PFSK-1 (cell line): ENCODE results near the gene RAB30.

ENCODE experiments used
- POLR2AphosphoS5 ChIP-seq: IDR thresholded peaks from 2 replicates; pipeline ENCODE4 v1.6.1; 2012; ENCODE audit warnings: low read depth, mild to moderate bottlenecking, control low read depth, low read length, moderate library complexity
- SIN3A ChIP-seq: IDR thresholded peaks from 2 replicates; pipeline ENCODE4 v1.6.1; 2012; ENCODE audit warnings: mild to moderate bottlenecking, low read length, moderate library complexity, borderline replicate concordance; ENCODE audit not compliant: insufficient read depth
- TAF1 ChIP-seq: IDR thresholded peaks from 2 replicates; pipeline ENCODE4 v1.6.1; 2012; ENCODE audit warnings: low read length, control low read depth, borderline replicate concordance; ENCODE audit not compliant: insufficient read depth
- TF ChIP-seq, protein P1 (sequence below), 2 experiments: IDR thresholded peaks; 2 replicates each; pipeline versions ENCODE4 v1.6.1 to v1.8.0; 2011 to 2012; ENCODE audit warnings: low read depth in 2 of 2, low read length in 2 of 2, control low read depth in 1 of 2, inconsistent platforms in 1 of 2, mild to moderate bottlenecking in 1 of 2, moderate library complexity in 1 of 2; ENCODE audit not compliant: insufficient read depth in 1 of 2

DNA sequence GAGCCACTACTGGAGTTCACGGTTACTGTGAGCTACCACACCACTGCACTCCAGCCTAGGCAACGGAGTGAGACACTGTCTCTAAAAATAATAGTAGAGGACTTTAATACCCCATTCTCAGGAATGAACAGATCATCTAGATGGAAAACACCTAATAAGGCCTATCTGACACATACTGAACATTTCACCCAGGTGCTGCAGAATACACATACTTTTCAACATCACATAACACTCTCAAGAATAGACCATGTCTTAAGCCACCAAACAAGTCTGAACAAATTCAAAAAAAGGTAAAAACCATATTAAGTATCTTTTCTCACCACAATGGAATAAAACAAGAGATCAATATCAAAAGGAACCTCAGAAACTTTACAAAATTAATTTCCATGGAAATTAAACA is 132.2 kb downstream of the RAB30 start:
- no peak for TF ChIP-seq TAF1
- TF ChIP-seq, protein P1, sequence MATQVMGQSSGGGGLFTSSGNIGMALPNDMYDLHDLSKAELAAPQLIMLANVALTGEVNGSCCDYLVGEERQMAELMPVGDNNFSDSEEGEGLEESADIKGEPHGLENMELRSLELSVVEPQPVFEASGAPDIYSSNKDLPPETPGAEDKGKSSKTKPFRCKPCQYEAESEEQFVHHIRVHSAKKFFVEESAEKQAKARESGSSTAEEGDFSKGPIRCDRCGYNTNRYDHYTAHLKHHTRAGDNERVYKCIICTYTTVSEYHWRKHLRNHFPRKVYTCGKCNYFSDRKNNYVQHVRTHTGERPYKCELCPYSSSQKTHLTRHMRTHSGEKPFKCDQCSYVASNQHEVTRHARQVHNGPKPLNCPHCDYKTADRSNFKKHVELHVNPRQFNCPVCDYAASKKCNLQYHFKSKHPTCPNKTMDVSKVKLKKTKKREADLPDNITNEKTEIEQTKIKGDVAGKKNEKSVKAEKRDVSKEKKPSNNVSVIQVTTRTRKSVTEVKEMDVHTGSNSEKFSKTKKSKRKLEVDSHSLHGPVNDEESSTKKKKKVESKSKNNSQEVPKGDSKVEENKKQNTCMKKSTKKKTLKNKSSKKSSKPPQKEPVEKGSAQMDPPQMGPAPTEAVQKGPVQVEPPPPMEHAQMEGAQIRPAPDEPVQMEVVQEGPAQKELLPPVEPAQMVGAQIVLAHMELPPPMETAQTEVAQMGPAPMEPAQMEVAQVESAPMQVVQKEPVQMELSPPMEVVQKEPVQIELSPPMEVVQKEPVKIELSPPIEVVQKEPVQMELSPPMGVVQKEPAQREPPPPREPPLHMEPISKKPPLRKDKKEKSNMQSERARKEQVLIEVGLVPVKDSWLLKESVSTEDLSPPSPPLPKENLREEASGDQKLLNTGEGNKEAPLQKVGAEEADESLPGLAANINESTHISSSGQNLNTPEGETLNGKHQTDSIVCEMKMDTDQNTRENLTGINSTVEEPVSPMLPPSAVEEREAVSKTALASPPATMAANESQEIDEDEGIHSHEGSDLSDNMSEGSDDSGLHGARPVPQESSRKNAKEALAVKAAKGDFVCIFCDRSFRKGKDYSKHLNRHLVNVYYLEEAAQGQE (IDR thresholded peaks at IDR 0.05; ENCODE audit: insufficient read depth in 1 of 2, low read depth in 2 of 2, low read length in 2 of 2): no peak
- no peak for TF ChIP-seq POLR2AphosphoS5
- no peak for TF ChIP-seq SIN3A
